ENCODE results near the gene ST3GAL3. TPM values are rescaled to one million over a fixed set of nuclear protein-coding genes. Genes with fewer than 3 reads are reported as not detected.

ST3GAL3 gene
- total RNA-seq, 1 donor from 2014 or later, result 16.5 TPM

DNA sequence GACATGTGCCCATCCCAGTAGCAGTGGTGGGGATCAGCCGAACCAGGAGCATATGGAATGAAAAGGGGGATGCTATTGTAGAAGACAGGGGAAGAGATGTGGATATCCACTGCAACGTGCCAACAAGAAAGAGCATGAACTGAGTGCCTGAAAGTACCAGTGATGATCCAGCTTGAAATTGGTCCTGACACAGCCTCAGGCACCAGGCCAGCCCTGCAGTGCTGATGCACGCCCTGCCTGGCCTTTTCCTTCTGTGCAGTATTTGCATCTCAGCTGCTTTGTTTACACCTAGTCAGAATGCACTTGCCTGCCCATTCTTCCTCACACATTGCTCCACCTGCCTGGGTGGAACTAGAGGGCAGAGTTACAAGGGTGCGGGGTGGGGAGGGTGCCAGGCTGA is 176.0 kb downstream of the ST3GAL3 start:
- peaks cover 7% of the 10 kb centered on the region for H3K4me1 Mint-ChIP-seq (ENCODE audit: low read depth, unreplicated experiment)
- no peak for DNase-seq
- H3K27ac Mint-ChIP-seq (ENCODE audit: unreplicated experiment), result no peak overlapping the region
- H3K27me3 Mint-ChIP-seq (ENCODE audit: unreplicated experiment), result peaks cover 2% of the 10 kb centered on the region
- no peaks in the 10 kb centered on the region for H3K9me3 Mint-ChIP-seq (ENCODE audit: unreplicated experiment)
- no peak overlapping the region for H3K4me3 Mint-ChIP-seq (ENCODE audit: unreplicated experiment)
- no peaks in the 10 kb centered on the region for H3K36me3 Mint-ChIP-seq (ENCODE audit: unreplicated experiment)
- TF ChIP-seq, protein P1, sequence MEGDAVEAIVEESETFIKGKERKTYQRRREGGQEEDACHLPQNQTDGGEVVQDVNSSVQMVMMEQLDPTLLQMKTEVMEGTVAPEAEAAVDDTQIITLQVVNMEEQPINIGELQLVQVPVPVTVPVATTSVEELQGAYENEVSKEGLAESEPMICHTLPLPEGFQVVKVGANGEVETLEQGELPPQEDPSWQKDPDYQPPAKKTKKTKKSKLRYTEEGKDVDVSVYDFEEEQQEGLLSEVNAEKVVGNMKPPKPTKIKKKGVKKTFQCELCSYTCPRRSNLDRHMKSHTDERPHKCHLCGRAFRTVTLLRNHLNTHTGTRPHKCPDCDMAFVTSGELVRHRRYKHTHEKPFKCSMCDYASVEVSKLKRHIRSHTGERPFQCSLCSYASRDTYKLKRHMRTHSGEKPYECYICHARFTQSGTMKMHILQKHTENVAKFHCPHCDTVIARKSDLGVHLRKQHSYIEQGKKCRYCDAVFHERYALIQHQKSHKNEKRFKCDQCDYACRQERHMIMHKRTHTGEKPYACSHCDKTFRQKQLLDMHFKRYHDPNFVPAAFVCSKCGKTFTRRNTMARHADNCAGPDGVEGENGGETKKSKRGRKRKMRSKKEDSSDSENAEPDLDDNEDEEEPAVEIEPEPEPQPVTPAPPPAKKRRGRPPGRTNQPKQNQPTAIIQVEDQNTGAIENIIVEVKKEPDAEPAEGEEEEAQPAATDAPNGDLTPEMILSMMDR (IDR thresholded peaks at IDR 0.05; ENCODE audit: partially characterized antibody, unreplicated experiment), result no peak

DNA sequence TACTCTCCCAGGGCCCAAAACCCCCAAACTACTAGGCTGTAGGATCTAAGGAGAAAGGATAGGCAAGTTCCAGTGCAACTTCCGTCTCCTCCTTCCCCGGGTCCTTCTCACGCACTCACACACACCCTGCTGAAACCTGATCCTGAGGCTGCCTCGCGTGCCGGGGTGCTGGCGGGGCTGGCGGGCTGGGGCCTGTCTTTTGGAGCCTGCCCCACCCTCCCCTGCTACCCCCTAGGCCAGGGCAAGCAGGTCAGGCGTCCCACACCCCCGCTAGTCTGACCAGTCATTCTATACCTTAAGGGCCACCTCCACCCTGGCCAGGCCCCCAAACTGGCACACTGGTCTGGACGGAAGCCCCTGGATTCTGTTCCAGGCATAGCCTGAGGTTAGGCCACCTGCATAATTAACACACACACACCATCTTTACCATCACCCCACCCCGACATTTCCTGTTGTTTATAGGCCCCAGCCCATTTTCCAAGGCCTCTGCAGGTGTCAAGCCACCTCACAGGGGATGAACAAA is 178.0 kb downstream of the ST3GAL3 start:
- H3K27me3 Mint-ChIP-seq (ENCODE audit: unreplicated experiment), result peaks cover 2% of the 10 kb centered on the region
- no peaks in the 10 kb centered on the region for H3K36me3 Mint-ChIP-seq (ENCODE audit: unreplicated experiment)
- H3K4me3 Mint-ChIP-seq (ENCODE audit: unreplicated experiment), result no peak overlapping the region
- no peaks in the 10 kb centered on the region for H3K9me3 Mint-ChIP-seq (ENCODE audit: unreplicated experiment)
- TF ChIP-seq, protein P1 (IDR thresholded peaks at IDR 0.05; ENCODE audit: partially characterized antibody, unreplicated experiment), result no peak
- peak; percentile 29 for DNase-seq
- peaks cover 7% of the 10 kb centered on the region for H3K4me1 Mint-ChIP-seq (ENCODE audit: low read depth, unreplicated experiment)
- no peak overlapping the region for H3K27ac Mint-ChIP-seq (ENCODE audit: unreplicated experiment)

DNA sequence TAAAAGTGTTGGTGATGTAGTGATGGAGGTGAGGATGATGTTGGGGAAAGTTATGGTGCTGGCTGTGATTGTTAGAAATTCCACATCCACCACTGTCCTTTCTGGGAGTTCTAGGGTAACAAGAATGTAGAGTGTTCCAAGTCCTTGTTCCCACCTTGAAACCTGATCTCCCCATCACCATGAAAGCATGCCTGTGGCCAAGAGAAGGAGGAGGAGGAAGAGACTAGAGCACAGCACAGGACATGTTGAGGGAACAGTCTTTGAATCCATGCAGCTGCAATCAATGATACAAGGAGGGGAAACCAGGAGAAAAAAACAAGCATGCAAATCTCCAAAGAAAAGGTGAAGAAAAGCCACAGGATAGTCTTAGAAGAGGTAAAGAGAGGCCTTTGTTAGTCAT is 180.4 kb downstream of the ST3GAL3 start:
- Mint-ChIP-seq H3K27ac (ENCODE audit: unreplicated experiment) (no peak overlapping the region), H3K36me3 (ENCODE audit: unreplicated experiment) (no peaks in the 10 kb centered on the region), H3K27me3 (ENCODE audit: unreplicated experiment) (peaks cover 2% of the 10 kb centered on the region), H3K4me3 (ENCODE audit: unreplicated experiment) (no peak overlapping the region), H3K9me3 (ENCODE audit: unreplicated experiment) (no peaks in the 10 kb centered on the region), H3K4me1 (ENCODE audit: low read depth, unreplicated experiment) (peaks cover 7% of the 10 kb centered on the region)
- TF ChIP-seq, protein P1 (IDR thresholded peaks at IDR 0.05; ENCODE audit: partially characterized antibody, unreplicated experiment), result no peak
- DNase-seq, result no peak

DNA sequence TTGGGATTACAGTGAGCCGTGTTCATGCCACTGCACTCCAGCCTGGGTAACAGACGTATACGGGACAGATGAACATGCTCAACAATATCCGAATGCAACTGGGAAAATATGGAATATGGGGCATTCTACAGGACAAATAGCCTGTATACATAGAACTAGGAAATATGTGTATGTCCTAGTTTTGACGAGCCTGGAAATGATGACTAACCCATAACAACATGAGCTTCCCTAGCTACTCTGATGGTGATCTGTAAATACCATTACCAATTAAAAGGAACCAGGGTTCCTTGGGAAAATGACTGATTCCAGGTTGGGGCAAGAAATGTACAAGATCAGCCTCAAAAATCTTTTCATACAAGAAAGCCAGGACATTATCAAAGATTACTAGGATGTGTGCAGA is 183.5 kb downstream of the ST3GAL3 start:
- Mint-ChIP-seq H3K36me3 (ENCODE audit: unreplicated experiment) (no peaks in the 10 kb centered on the region), H3K27ac (ENCODE audit: unreplicated experiment) (no peak overlapping the region), H3K4me3 (ENCODE audit: unreplicated experiment) (no peak overlapping the region), H3K27me3 (ENCODE audit: unreplicated experiment) (no peaks in the 10 kb centered on the region), H3K9me3 (ENCODE audit: unreplicated experiment) (no peaks in the 10 kb centered on the region), H3K4me1 (ENCODE audit: low read depth, unreplicated experiment) (no peaks in the 10 kb centered on the region)
- TF ChIP-seq, protein P1 (IDR thresholded peaks at IDR 0.05; ENCODE audit: partially characterized antibody, unreplicated experiment), result no peak
- no peak for DNase-seq

DNA sequence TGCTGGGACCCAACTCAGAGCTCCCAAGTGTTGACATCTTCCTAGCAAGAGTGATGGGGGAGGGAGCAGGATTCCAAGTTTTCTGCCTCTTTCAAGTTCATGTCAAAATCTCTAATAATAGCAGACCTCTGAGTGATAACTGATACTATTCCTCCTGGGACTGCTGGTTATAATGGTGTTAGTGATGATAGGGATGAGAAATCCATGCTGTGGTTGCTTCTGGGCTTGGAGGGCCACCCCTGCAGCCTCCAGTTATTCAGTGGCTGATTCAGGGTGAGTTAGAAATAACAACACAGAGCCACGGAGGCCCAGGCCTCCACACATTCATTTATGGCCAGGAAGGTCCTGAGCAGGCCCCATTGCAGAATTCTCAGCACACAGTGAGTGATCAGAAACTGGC is 185.7 kb downstream of the ST3GAL3 start:
- TF ChIP-seq, protein P1 (IDR thresholded peaks at IDR 0.05; ENCODE audit: partially characterized antibody, unreplicated experiment), result no peak
- H3K4me3 Mint-ChIP-seq (ENCODE audit: unreplicated experiment), result no peak overlapping the region
- no peak for DNase-seq
- no peaks in the 10 kb centered on the region for H3K4me1 Mint-ChIP-seq (ENCODE audit: low read depth, unreplicated experiment)
- no peaks in the 10 kb centered on the region for H3K27me3 Mint-ChIP-seq (ENCODE audit: unreplicated experiment)
- no peaks in the 10 kb centered on the region for H3K36me3 Mint-ChIP-seq (ENCODE audit: unreplicated experiment)
- no peaks in the 10 kb centered on the region for H3K9me3 Mint-ChIP-seq (ENCODE audit: unreplicated experiment)
- H3K27ac Mint-ChIP-seq (ENCODE audit: unreplicated experiment), result no peak overlapping the region
